Right hindlimb (tissue), 1 donor: ENCODE results near the gene ATAD3B.
"Not testable (repeated sequence)": the region's sequence is repeated elsewhere in the genome, so short reads cannot be mapped to it uniquely, and the experiment has no call there.

ENCODE experiments used
- DNase-seq: peaks from one replicate; pipeline ENCODE4 v3.0.0-alpha.2; 2018

The ATAD3B gene

GRCh38 chr1:1513675-1514074 is 42.1 kb downstream of the ATAD3B start:
- not testable (repeated sequence) for DNase-seq

GRCh38 chr1:1514376-1514775 is 42.8 kb downstream of the ATAD3B start:
- DNase-seq = not testable (repeated sequence)

GRCh38 chr1:1516923-1517322 is 45.4 kb downstream of the ATAD3B start:
- not testable (repeated sequence) for DNase-seq

GRCh38 chr1:1517973-1518620 is 46.5 kb downstream of the ATAD3B start:
- no peak for DNase-seq

- not testable (repeated sequence) for DNase-seq
These were observed 47.0 kb downstream of the ATAD3B start for GRCh38 chr1:1518621-1519007.

- DNase-seq = not testable (repeated sequence)
These were observed 48.4 kb downstream of the ATAD3B start for GRCh38 chr1:1519805-1520505.

GRCh38 chr1:1521331-1521730 is 49.8 kb downstream of the ATAD3B start:
- DNase-seq = no peak

GRCh38 chr1:1522536-1522935 is 51.0 kb downstream of the ATAD3B start:
- DNase-seq = not testable (repeated sequence)

GRCh38 chr1:1523226-1523625 is 51.7 kb downstream of the ATAD3B start:
- DNase-seq = not testable (repeated sequence)

- DNase-seq = not testable (repeated sequence)
These were observed 52.1 kb downstream of the ATAD3B start for GRCh38 chr1:1523651-1524050.

GRCh38 chr1:1524750-1525383 is 53.3 kb downstream of the ATAD3B start:
- not testable (repeated sequence) for DNase-seq

GRCh38 chr1:1526476-1526875 is 54.9 kb downstream of the ATAD3B start:
- DNase-seq = not testable (repeated sequence)

- DNase-seq = no peak
These were observed 55.7 kb downstream of the ATAD3B start for GRCh38 chr1:1527092-1527816.

- no peak for DNase-seq
These were observed 57.0 kb downstream of the ATAD3B start for GRCh38 chr1:1528301-1529267.

GRCh38 chr1:1529321-1529720 is 57.8 kb downstream of the ATAD3B start:
- DNase-seq = no peak

GRCh38 chr1:1529936-1530335 is 58.4 kb downstream of the ATAD3B start:
- DNase-seq = no peak

GRCh38 chr1:1531947-1532346 is 60.4 kb downstream of the ATAD3B start:
- no peak for DNase-seq

- DNase-seq = not testable (repeated sequence)
These were observed 61.8 kb downstream of the ATAD3B start for GRCh38 chr1:1533176-1533893.

- not testable (repeated sequence) for DNase-seq
These were observed 62.3 kb downstream of the ATAD3B start for GRCh38 chr1:1533894-1534291.

GRCh38 chr1:1534401-1535154 is 63.0 kb downstream of the ATAD3B start:
- no peak for DNase-seq
